GM23248 (cell line): ENCODE data around the gene ST7. TPM values are rescaled to one million over a fixed set of nuclear protein-coding genes. Genes with fewer than 3 reads are reported as not detected.
A peak's percentile ranks its signal among the peaks of the same experiment; 100 is the strongest.

ENCODE experiments used
- DNase-seq: peaks from one replicate; pipeline ENCODE4 v3.0.0-alpha.2; 2015
- H2AFZ ChIP-seq: fragments of 200-600 bp; sonication (generic); 2 replicates; pipeline ENCODE4 v1.6.1; 2016; ENCODE audit warnings: antibody characterized with exemption
- H3F3A ChIP-seq: fragments of 200-600 bp; sonication (generic); 2 replicates; pipeline ENCODE4 v1.6.1; 2016; ENCODE audit warnings: mild to moderate bottlenecking, antibody characterized with exemption, mixed run types; ENCODE audit not compliant: insufficient read depth
- H3K27ac ChIP-seq: fragments of 200-600 bp; sonication (generic); 2 replicates; pipeline ENCODE4 v1.5.1; 2016; ENCODE audit warnings: mild to moderate bottlenecking
- H3K27me3 ChIP-seq: fragments of 200-600 bp; sonication (generic); replicated peaks from 2 replicates; pipeline ENCODE4 v1.6.1; 2016; ENCODE audit warnings: mild to moderate bottlenecking; ENCODE audit not compliant: insufficient read depth
- H3K36me3 ChIP-seq: fragments of 200-600 bp; sonication (generic); 2 replicates; pipeline ENCODE4 v1.6.1; 2016; ENCODE audit warnings: low read depth, mild to moderate bottlenecking
- H3K4me1 ChIP-seq: fragments of 200-600 bp; sonication (generic); 2 replicates; pipeline ENCODE4 v1.6.1; 2016; ENCODE audit warnings: mild to moderate bottlenecking; ENCODE audit not compliant: insufficient read depth
- H3K4me2 ChIP-seq: fragments of 200-600 bp; sonication (generic); one replicate; pipeline ENCODE4 v1.6.1; 2016; ENCODE audit warnings: mild to moderate bottlenecking; ENCODE audit not compliant: unreplicated experiment
- H3K4me3 ChIP-seq: fragments of 200-600 bp; sonication (generic); 2 replicates; pipeline ENCODE4 v1.5.1; 2016; ENCODE audit warnings: mild to moderate bottlenecking
- H3K79me2 ChIP-seq: fragments of 200-600 bp; sonication (generic); 2 replicates; pipeline ENCODE4 v1.6.1; 2016; ENCODE audit warnings: mild to moderate bottlenecking; ENCODE audit not compliant: insufficient read depth
- H3K9ac ChIP-seq: fragments of 200-600 bp; sonication (generic); 2 replicates; pipeline ENCODE4 v1.6.1; 2016; ENCODE audit warnings: mild to moderate bottlenecking
- H3K9me2 ChIP-seq: fragments of 200-600 bp; sonication (generic); 2 replicates; pipeline ENCODE4 v1.6.1; 2016; ENCODE audit warnings: mixed run types, mild to moderate bottlenecking, moderate library complexity; ENCODE audit not compliant: insufficient read depth
- H3K9me3 ChIP-seq: fragments of 200-600 bp; sonication (generic); one replicate; pipeline ENCODE4 v1.6.1; 2017; ENCODE audit warnings: low read depth
- H4K20me1 ChIP-seq: fragments of 200-600 bp; sonication (generic); 2 replicates; pipeline ENCODE4 v1.6.0; 2016; ENCODE audit not compliant: insufficient read depth
- EZH2 ChIP-seq: fragments of 200-600 bp; sonication (generic); IDR thresholded peaks from 2 replicates; pipeline ENCODE4 v1.6.1; 2018; ENCODE audit warnings: antibody characterized with exemption, mild to moderate bottlenecking; ENCODE audit not compliant: insufficient read depth, poor library complexity, severe bottlenecking
- EZH2phosphoT487 ChIP-seq: fragments of 200-600 bp; sonication (generic); IDR thresholded peaks from 2 replicates; pipeline ENCODE4 v1.6.1; 2018; ENCODE audit warnings: antibody characterized with exemption, moderate library complexity, mild to moderate bottlenecking, low read depth; ENCODE audit not compliant: insufficient read depth
- WGBS, 2 experiments: methylation state at CpG; one replicate each; pipeline ENCODE4 v1.1.6; 2015 to 2017; ENCODE audit warnings: low lambda C conversion rate in 2 of 2, low coverage in 1 of 2; ENCODE audit errors: missing lambda C conversion rate in 2 of 2; 5-methylcytosine and 5-hydroxymethylcytosine counted together
- in situ Hi-C: fragments of 300-500 bp; cut with MboI; formaldehyde crosslinking; loops from 2 replicates; pipeline ENCODE4 v1.15.0; 2020
- polyA plus RNA-seq: library from polyadenylated mRNA; unstranded; fragments of >200 nt; fragmentation: Nextera tagmentation; extraction: Ambion mirVana; gene quantifications from 2 replicates; pipeline ENCODE4 v1.2.1, GENCODE V29; 2016
- total RNA-seq: library from RNA; depleted of rRNA; stranded (reverse); fragments of >200 nt; shearing (Covaris generic); gene quantifications from 2 replicates; pipeline ENCODE4 v1.2.3, GENCODE V29; 2014

ST7 gene
- total and polyA plus RNA-seq, 2 experiments from 2014 or later: 17.8 to 21.9 TPM

GRCh38 chr7:117009705-117010361 lies 56.5 kb downstream of the ST7 start:
- H3K9me3 ChIP-seq: no peaks in the 10 kb centered on the region
- no peak overlapping the region for H2AFZ ChIP-seq
- H3K4me2 ChIP-seq: no peak overlapping the region
- H3K79me2 ChIP-seq: peaks cover 85% of the 10 kb centered on the region
- H3K4me3 ChIP-seq: no peak overlapping the region
- no peaks in the 10 kb centered on the region for H3F3A ChIP-seq
- H3K4me1 ChIP-seq: peaks cover 37% of the 10 kb centered on the region
- H3K9me2 ChIP-seq: no peaks in the 10 kb centered on the region
- peak overlapping the region; percentile 35 for H3K27ac ChIP-seq
- no peaks in the 10 kb centered on the region for H3K27me3 ChIP-seq
- 86 to 89% methylated on average over 3 of the region's 3 CpGs for WGBS, 2 experiments
- H3K9ac ChIP-seq: no peak overlapping the region
- in situ Hi-C loops: no loop called here
- TF ChIP-seq EZH2 (no peak), EZH2phosphoT487 (no peak)
- no peaks in the 10 kb centered on the region for H4K20me1 ChIP-seq
- no peaks in the 10 kb centered on the region for H3K36me3 ChIP-seq
- no peak for DNase-seq

- Histone ChIP-seq H3F3A (no peaks in the 10 kb centered on the region), H3K27me3 (no peaks in the 10 kb centered on the region), H3K4me3 (no peak overlapping the region), H3K9me2 (no peaks in the 10 kb centered on the region), H3K9ac (no peak overlapping the region), H3K36me3 (no peaks in the 10 kb centered on the region), H3K79me2 (peaks cover 86% of the 10 kb centered on the region), H4K20me1 (no peaks in the 10 kb centered on the region), H3K27ac (peak overlapping the region; percentile 35), H3K9me3 (no peaks in the 10 kb centered on the region), H2AFZ (no peak overlapping the region), H3K4me1 (peaks cover 35% of the 10 kb centered on the region), H3K4me2 (no peak overlapping the region)
- 97% methylated on average over 6 of the region's 6 CpGs for WGBS, 2 experiments
- in situ Hi-C loops: no loop called here
- TF ChIP-seq EZH2: no peak
- no peak for TF ChIP-seq EZH2phosphoT487
- peak; percentile 67 for DNase-seq
Observed at GRCh38 chr7:117010375-117011133, 57.3 kb downstream of the ST7 start.

- no peak for DNase-seq
- H3K9me3 ChIP-seq: no peaks in the 10 kb centered on the region
- peaks cover 34% of the 10 kb centered on the region for H3K4me1 ChIP-seq
- H3K36me3 ChIP-seq: no peaks in the 10 kb centered on the region
- H3K9ac ChIP-seq: no peak overlapping the region
- TF ChIP-seq EZH2 (no peak), EZH2phosphoT487 (no peak)
- H3K4me3 ChIP-seq: no peak overlapping the region
- H3F3A ChIP-seq: no peaks in the 10 kb centered on the region
- no peak overlapping the region for H3K4me2 ChIP-seq
- no peaks in the 10 kb centered on the region for H3K9me2 ChIP-seq
- no peak overlapping the region for H3K27ac ChIP-seq
- H4K20me1 ChIP-seq: no peaks in the 10 kb centered on the region
- WGBS, 2 experiments: 71 to 75% methylated on average over 6 of the region's 6 CpGs
- H3K79me2 ChIP-seq: peaks cover 83% of the 10 kb centered on the region
- H3K27me3 ChIP-seq: no peaks in the 10 kb centered on the region
- in situ Hi-C loops: no loop called here
- no peak overlapping the region for H2AFZ ChIP-seq
Observed at GRCh38 chr7:117011419-117012260, 58.3 kb downstream of the ST7 start.

GRCh38 chr7:117012284-117012683 lies 59.0 kb downstream of the ST7 start:
- in situ Hi-C loops: no loop called here
- H3K27ac ChIP-seq: no peak overlapping the region
- no peak for DNase-seq
- peaks cover 34% of the 10 kb centered on the region for H3K4me1 ChIP-seq
- no peaks in the 10 kb centered on the region for H3K27me3 ChIP-seq
- no peak overlapping the region for H2AFZ ChIP-seq
- no peaks in the 10 kb centered on the region for H3K9me2 ChIP-seq
- H3K9ac ChIP-seq: no peak overlapping the region
- no peaks in the 10 kb centered on the region for H3F3A ChIP-seq
- H4K20me1 ChIP-seq: no peaks in the 10 kb centered on the region
- peaks cover 80% of the 10 kb centered on the region for H3K79me2 ChIP-seq
- TF ChIP-seq EZH2 (no peak), EZH2phosphoT487 (no peak)
- 72 to 75% methylated on average over 2 of the region's 2 CpGs for WGBS, 2 experiments
- H3K4me2 ChIP-seq: no peak overlapping the region
- no peak overlapping the region for H3K4me3 ChIP-seq
- no peaks in the 10 kb centered on the region for H3K36me3 ChIP-seq
- no peaks in the 10 kb centered on the region for H3K9me3 ChIP-seq
